Astrocyte (in vitro differentiated cells and primary cell): ENCODE measurements around the gene FAM170B. TPM values are rescaled to one million over a fixed set of nuclear protein-coding genes. Genes with fewer than 3 reads are reported as not detected.

Experiments used
- DNase-seq: peaks from one replicate; pipeline ENCODE4 v3.0.0-alpha.2; 2010; ENCODE audit warnings: low read depth
- FAIRE-seq: peaks from 2 replicates; lab custom pipeline; 2011; peaks lifted over from hg19 to GRCh38; lab: Jason Lieb, UNC
- H2AFZ ChIP-seq: 2 replicates; pipeline ENCODE4 v1.6.0; 2012; ENCODE audit warnings: low read depth, low read length, inconsistent platforms
- H3K27ac ChIP-seq: 2 replicates; pipeline ENCODE4 v1.5.1; 2011; ENCODE audit warnings: low read depth, low read length, inconsistent platforms
- H3K27me3 ChIP-seq: 2 replicates; pipeline ENCODE4 v1.6.0; 2011; ENCODE audit warnings: low read length, inconsistent platforms; ENCODE audit not compliant: insufficient read depth
- H3K36me3 ChIP-seq: 2 replicates; pipeline ENCODE4 v1.5.1; 2011; ENCODE audit warnings: low read length, inconsistent platforms; ENCODE audit not compliant: insufficient read depth
- H3K4me1 ChIP-seq: 2 replicates; pipeline ENCODE4 v1.5.1; 2011; ENCODE audit warnings: low read length, inconsistent platforms; ENCODE audit not compliant: insufficient read depth
- H3K4me2 ChIP-seq: 2 replicates; pipeline ENCODE4 v1.6.0; 2012; ENCODE audit warnings: low read length, inconsistent platforms
- H3K4me3 ChIP-seq: 2 replicates; pipeline ENCODE4 v1.5.1; 2011; ENCODE audit warnings: low read depth, mild to moderate bottlenecking, low read length, inconsistent platforms; ENCODE audit not compliant: insufficient read depth
- H3K79me2 ChIP-seq: 2 replicates; pipeline ENCODE4 v1.6.0; 2012; ENCODE audit warnings: mild to moderate bottlenecking, low read length, inconsistent platforms; ENCODE audit not compliant: insufficient read depth
- H3K9ac ChIP-seq: 2 replicates; pipeline ENCODE4 v1.6.0; 2012; ENCODE audit warnings: mild to moderate bottlenecking, low read length, inconsistent platforms
- H3K9me3 ChIP-seq: 2 replicates; pipeline ENCODE4 v1.5.1; 2012; ENCODE audit warnings: low read depth, mild to moderate bottlenecking, low read length, inconsistent platforms; ENCODE audit not compliant: insufficient read depth
- H4K20me1 ChIP-seq: 2 replicates; pipeline ENCODE4 v1.6.0; 2012; ENCODE audit warnings: low read length, inconsistent platforms; ENCODE audit not compliant: insufficient read depth
- H3K27ac Mint-ChIP-seq: one replicate; pipeline ENCODE4 v1.8.0; 2021; ENCODE audit warnings: mild to moderate bottlenecking, mixed read lengths; ENCODE audit not compliant: unreplicated experiment
- H3K27me3 Mint-ChIP-seq: one replicate; pipeline ENCODE4 v1.8.0; 2021; ENCODE audit warnings: low read depth, mixed read lengths; ENCODE audit not compliant: unreplicated experiment
- H3K36me3 Mint-ChIP-seq: one replicate; pipeline ENCODE4 v1.8.0; 2021; ENCODE audit warnings: low read depth, mixed read lengths; ENCODE audit not compliant: unreplicated experiment
- H3K4me1 Mint-ChIP-seq: one replicate; pipeline ENCODE4 v1.8.0; 2021; ENCODE audit warnings: low read depth, mixed read lengths; ENCODE audit not compliant: unreplicated experiment
- H3K4me3 Mint-ChIP-seq: one replicate; pipeline ENCODE4 v1.8.0; 2021; ENCODE audit warnings: mild to moderate bottlenecking, moderate library complexity, mixed read lengths; ENCODE audit not compliant: unreplicated experiment
- H3K9me3 Mint-ChIP-seq: one replicate; pipeline ENCODE4 v1.8.0; 2021; ENCODE audit warnings: mild to moderate bottlenecking, mixed read lengths; ENCODE audit not compliant: unreplicated experiment
- CTCF ChIP-seq: IDR thresholded peaks from 2 replicates; pipeline ENCODE4 v1.5.1; 2011; ENCODE audit warnings: low read depth, mild to moderate bottlenecking, inconsistent platforms, low read length, moderate library complexity; ENCODE audit not compliant: insufficient read depth
- EZH2 ChIP-seq: IDR thresholded peaks from 2 replicates; pipeline ENCODE4 v1.6.1; 2012; ENCODE audit warnings: mild to moderate bottlenecking, low read length, inconsistent platforms; ENCODE audit not compliant: insufficient read depth
- total RNA-seq: library from RNA; stranded (reverse); gene quantifications from 2 replicates; pipeline ENCODE4 v1.2.1, GENCODE V29; 2021

Gene FAM170B
- total RNA-seq, 1 donor from 2014 or later: not detected

- Histone ChIP-seq H3K79me2 (no peaks in the 10 kb centered on the region), H3K4me2 (no peak overlapping the region), H4K20me1 (no peaks in the 10 kb centered on the region), H2AFZ (no peak overlapping the region), H3K9ac (no peak overlapping the region), H3K36me3 (no peaks in the 10 kb centered on the region), H3K27ac (no peak overlapping the region), H3K27me3 (peaks cover 6% of the 10 kb centered on the region), H3K4me1 (no peaks in the 10 kb centered on the region), H3K9me3 (no peaks in the 10 kb centered on the region), H3K4me3 (no peak overlapping the region)
- no peak for TF ChIP-seq EZH2
- no peak for TF ChIP-seq CTCF
- FAIRE-seq (no peak), DNase-seq (no peak)
- Mint-ChIP-seq H3K36me3 (no peaks in the 10 kb centered on the region), H3K4me3 (no peak overlapping the region), H3K27me3 (peaks cover 20% of the 10 kb centered on the region), H3K27ac (no peak overlapping the region), H3K9me3 (peaks cover 5% of the 10 kb centered on the region), H3K4me1 (peaks cover 15% of the 10 kb centered on the region)
These were observed 19.3 kb upstream of the FAM170B start for GRCh38 chr10:49153115-49153514.

- H2AFZ ChIP-seq: no peak overlapping the region
- H3K36me3 ChIP-seq: no peaks in the 10 kb centered on the region
- H3K27me3 ChIP-seq: peaks cover 6% of the 10 kb centered on the region
- Mint-ChIP-seq H3K4me3 (no peak overlapping the region), H3K27me3 (peaks cover 19% of the 10 kb centered on the region), H3K27ac (no peak overlapping the region), H3K36me3 (no peaks in the 10 kb centered on the region), H3K9me3 (peaks cover 6% of the 10 kb centered on the region), H3K4me1 (peaks cover 15% of the 10 kb centered on the region)
- no peaks in the 10 kb centered on the region for H3K79me2 ChIP-seq
- TF ChIP-seq CTCF (no peak), EZH2 (no peak)
- no peak overlapping the region for H3K4me3 ChIP-seq
- no peaks in the 10 kb centered on the region for H3K9me3 ChIP-seq
- no peak for FAIRE-seq
- H3K4me2 ChIP-seq: no peak overlapping the region
- H3K27ac ChIP-seq: no peak overlapping the region
- no peaks in the 10 kb centered on the region for H4K20me1 ChIP-seq
- H3K9ac ChIP-seq: no peak overlapping the region
- DNase-seq: no peak
- no peaks in the 10 kb centered on the region for H3K4me1 ChIP-seq
These were observed 18.8 kb upstream of the FAM170B start for GRCh38 chr10:49152663-49153062.

- H3K4me1 Mint-ChIP-seq: peaks cover 15% of the 10 kb centered on the region
These were observed 18.2 kb upstream of the FAM170B start for GRCh38 chr10:49152037-49152436.

More at GRCh38 chr10:49152037-49152436, 18.2 kb upstream of the FAM170B start:
- Histone ChIP-seq H4K20me1 (no peaks in the 10 kb centered on the region), H3K9ac (no peak overlapping the region), H3K4me1 (no peaks in the 10 kb centered on the region), H3K27ac (no peak overlapping the region), H3K4me3 (no peak overlapping the region), H3K79me2 (no peaks in the 10 kb centered on the region), H3K9me3 (no peaks in the 10 kb centered on the region), H3K4me2 (no peak overlapping the region), H3K36me3 (no peaks in the 10 kb centered on the region), H3K27me3 (peaks cover 6% of the 10 kb centered on the region), H2AFZ (no peak overlapping the region)
- Mint-ChIP-seq H3K36me3 (no peaks in the 10 kb centered on the region), H3K4me3 (no peak overlapping the region), H3K27me3 (peaks cover 15% of the 10 kb centered on the region), H3K9me3 (peaks cover 6% of the 10 kb centered on the region), H3K27ac (no peak overlapping the region)
- no peak for TF ChIP-seq CTCF
- FAIRE-seq: no peak
- DNase-seq: no peak
